Gastroesophageal sphincter (tissue), 3 donors: ENCODE data around the gene KLHL26.

Experiments
- EP300 ChIP-seq: sonication (generic); formaldehyde crosslinking; IDR thresholded peaks from one replicate; pipeline ENCODE4 v1.6.1; 2017; ENCODE audit warnings: antibody characterized with exemption, mild to moderate bottlenecking
- POLR2A ChIP-seq, 2 donors: fragments of 450-650 bp; IDR thresholded peaks; one replicate each; pipeline ENCODE4 v1.6.1; 2017; ENCODE audit warnings: antibody characterized with exemption in 2 of 2, mild to moderate bottlenecking in 2 of 2, moderate library complexity in 1 of 2
- POLR2AphosphoS5 ChIP-seq: sonication (generic); formaldehyde crosslinking; IDR thresholded peaks from one replicate; pipeline ENCODE4 v1.6.1; 2017; ENCODE audit warnings: antibody characterized with exemption
- TF ChIP-seq, protein P1 (sequence below), 4 experiments: fragments of 200-600 bp in 2 of 4; fragments of 450-650 bp in 2 of 4; sonication (generic) in 1 of 4; IDR thresholded peaks; one replicate each; pipeline ENCODE4 v1.5.1; 2017 to 2019; ENCODE audit warnings: antibody characterized with exemption in 4 of 4, mild to moderate bottlenecking in 2 of 4, moderate library complexity in 2 of 4

DNA sequence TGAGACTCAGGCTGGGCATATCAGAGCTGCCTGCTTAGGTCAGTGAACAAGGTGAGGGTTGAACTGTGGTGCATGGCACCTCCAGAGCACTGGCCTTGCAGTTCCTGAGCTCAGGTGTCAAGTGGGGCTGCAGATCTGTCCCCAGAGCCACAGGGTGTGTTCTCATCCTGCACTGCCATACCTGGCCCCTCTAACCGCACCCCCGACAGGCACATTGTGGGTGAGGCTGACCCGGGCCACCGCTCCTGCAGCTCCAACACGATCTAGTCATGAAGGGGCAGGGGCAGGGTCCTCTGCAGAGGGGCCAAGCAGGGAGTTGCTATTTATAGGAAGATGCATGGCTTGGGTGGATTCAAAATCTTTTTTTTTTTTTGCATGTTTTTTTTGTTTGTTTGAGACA is 30.0 kb downstream of the KLHL26 start:
- TF ChIP-seq, protein P1, sequence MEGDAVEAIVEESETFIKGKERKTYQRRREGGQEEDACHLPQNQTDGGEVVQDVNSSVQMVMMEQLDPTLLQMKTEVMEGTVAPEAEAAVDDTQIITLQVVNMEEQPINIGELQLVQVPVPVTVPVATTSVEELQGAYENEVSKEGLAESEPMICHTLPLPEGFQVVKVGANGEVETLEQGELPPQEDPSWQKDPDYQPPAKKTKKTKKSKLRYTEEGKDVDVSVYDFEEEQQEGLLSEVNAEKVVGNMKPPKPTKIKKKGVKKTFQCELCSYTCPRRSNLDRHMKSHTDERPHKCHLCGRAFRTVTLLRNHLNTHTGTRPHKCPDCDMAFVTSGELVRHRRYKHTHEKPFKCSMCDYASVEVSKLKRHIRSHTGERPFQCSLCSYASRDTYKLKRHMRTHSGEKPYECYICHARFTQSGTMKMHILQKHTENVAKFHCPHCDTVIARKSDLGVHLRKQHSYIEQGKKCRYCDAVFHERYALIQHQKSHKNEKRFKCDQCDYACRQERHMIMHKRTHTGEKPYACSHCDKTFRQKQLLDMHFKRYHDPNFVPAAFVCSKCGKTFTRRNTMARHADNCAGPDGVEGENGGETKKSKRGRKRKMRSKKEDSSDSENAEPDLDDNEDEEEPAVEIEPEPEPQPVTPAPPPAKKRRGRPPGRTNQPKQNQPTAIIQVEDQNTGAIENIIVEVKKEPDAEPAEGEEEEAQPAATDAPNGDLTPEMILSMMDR (IDR thresholded peaks at IDR 0.05), result no peak
- no peak for TF ChIP-seq POLR2A (IDR thresholded peaks at IDR 0.05)
- TF ChIP-seq POLR2AphosphoS5, result no peak
- no peak for TF ChIP-seq EP300
